Dendritic cell treated with granulocyte-macrophage colony-stimulating factor and Interleukin-4, amounts not matched to agents 40 ng/mL and 50 ng/mL, for 4 days (primary cell): ENCODE results near the gene MLLT1.

Experiments
- H3K27ac Mint-ChIP-seq: one replicate; pipeline ENCODE4 v1.8.0; 2022; ENCODE audit warnings: mild to moderate bottlenecking, mixed read lengths
- H3K27me3 Mint-ChIP-seq: one replicate; pipeline ENCODE4 v1.8.0; 2022; ENCODE audit warnings: mild to moderate bottlenecking, mixed read lengths
- H3K36me3 Mint-ChIP-seq: one replicate; pipeline ENCODE4 v1.8.0; 2022; ENCODE audit warnings: low read depth, mixed read lengths
- H3K4me1 Mint-ChIP-seq: one replicate; pipeline ENCODE4 v1.8.0; 2022; ENCODE audit warnings: low read depth, mixed read lengths
- H3K4me3 Mint-ChIP-seq: one replicate; pipeline ENCODE4 v1.8.0; 2022; ENCODE audit warnings: mild to moderate bottlenecking, moderate library complexity, mixed read lengths
- H3K9me3 Mint-ChIP-seq: one replicate; pipeline ENCODE4 v1.8.0; 2022; ENCODE audit warnings: mixed read lengths
- intact Hi-C: fragments of 100-400 bp; cut with micrococcal nuclease; formaldehyde crosslinking; loops from one replicate; pipeline ENCODE4 v1.15.0; 2022

Gene MLLT1

DNA sequence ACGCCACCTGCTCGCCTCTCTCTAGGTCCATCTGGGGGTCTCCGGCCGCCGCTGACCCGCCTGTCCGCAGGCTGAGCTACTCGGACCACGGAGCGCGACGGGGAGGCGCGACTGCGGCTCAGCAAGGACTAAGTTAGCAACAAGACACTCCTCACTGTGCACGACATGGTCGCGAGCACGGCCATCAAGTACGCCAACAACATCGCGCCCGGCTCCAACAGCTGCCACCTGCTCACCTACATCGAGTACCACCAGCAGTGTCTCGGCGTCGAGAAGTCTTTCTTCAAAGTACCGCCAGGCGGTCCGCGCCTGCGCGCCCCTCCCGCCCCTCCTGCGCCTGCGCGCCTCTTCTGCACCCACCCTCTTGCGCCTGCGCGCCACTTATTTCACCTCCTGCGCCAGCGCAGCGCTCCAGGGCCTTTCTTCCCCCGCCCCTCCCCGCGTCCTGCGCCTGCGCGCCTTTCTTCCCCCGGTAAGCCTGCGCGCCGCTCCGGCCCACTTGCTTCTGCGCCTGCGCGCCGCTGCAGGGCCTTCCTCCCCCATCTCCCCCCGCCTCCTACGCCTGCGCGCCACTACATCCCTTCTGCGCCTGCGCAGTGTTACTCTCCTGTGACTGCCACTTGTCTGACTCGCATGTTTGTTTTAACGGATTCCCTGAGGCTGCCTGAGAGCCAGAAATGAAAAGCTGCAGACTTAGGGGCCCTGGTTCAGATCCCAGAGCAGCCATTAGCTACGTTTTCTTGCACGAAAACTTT lies 80.4 kb downstream of the MLLT1 start:
- H3K4me1 Mint-ChIP-seq = peaks cover 16% of the 10 kb centered on the region
- peaks cover 12% of the 10 kb centered on the region for H3K36me3 Mint-ChIP-seq
- peaks cover 3% of the 10 kb centered on the region for H3K27me3 Mint-ChIP-seq
- intact Hi-C loops = no loop called here
- peak overlapping the region; percentile 89 for H3K27ac Mint-ChIP-seq
- peak overlapping the region; percentile 98 for H3K4me3 Mint-ChIP-seq
- no peaks in the 10 kb centered on the region for H3K9me3 Mint-ChIP-seq

DNA sequence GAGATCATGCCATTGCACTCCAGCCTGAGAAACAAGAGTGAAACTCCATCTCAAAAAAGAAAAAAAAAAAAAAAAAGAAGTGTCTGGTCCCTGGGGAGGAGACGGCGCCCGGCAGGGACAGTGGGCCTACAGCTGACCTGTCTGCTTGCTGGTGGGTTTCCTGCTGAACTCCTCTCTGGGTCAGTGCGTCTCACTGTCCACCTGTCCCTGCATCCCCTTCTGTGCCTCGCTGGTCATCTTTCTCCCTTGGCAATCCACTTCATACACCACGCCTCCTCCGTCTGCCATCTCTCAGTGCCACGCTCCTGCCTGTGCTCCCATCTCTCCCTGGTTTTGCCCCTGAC lies 80.9 kb downstream of the MLLT1 start:
- H3K4me1 Mint-ChIP-seq = peaks cover 16% of the 10 kb centered on the region
- peak overlapping the region; percentile 89 for H3K27ac Mint-ChIP-seq
- H3K4me3 Mint-ChIP-seq = peak overlapping the region; percentile 98
- H3K27me3 Mint-ChIP-seq = peaks cover 2% of the 10 kb centered on the region
- intact Hi-C loops = no loop called here
- H3K36me3 Mint-ChIP-seq = peaks cover 12% of the 10 kb centered on the region
- H3K9me3 Mint-ChIP-seq = no peaks in the 10 kb centered on the region

DNA sequence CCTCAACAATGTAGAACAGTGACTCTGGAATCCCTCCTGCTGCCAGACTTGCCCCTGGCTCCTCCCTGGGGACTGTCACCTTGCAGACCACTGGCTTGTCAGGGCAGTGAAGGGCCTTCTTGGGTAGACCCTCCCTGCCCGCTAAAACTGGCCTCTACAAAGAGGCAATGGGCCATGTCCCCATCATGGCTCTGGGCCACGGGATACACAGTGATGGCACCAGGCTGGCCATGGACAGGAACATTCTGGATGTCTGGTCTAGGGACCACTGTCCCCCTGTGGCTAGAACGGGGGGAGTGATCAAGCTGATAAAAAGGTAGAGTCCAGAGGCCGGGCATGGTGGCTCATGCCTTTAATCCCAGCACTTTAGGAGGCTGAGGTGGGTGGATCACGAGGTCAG lies 83.4 kb downstream of the MLLT1 start:
- Mint-ChIP-seq H3K4me3 (no peak overlapping the region), H3K9me3 (peaks cover 3% of the 10 kb centered on the region), H3K36me3 (peaks cover 14% of the 10 kb centered on the region), H3K27ac (no peak overlapping the region), H3K4me1 (peaks cover 16% of the 10 kb centered on the region), H3K27me3 (no peaks in the 10 kb centered on the region)
- intact Hi-C loops = no loop called here

DNA sequence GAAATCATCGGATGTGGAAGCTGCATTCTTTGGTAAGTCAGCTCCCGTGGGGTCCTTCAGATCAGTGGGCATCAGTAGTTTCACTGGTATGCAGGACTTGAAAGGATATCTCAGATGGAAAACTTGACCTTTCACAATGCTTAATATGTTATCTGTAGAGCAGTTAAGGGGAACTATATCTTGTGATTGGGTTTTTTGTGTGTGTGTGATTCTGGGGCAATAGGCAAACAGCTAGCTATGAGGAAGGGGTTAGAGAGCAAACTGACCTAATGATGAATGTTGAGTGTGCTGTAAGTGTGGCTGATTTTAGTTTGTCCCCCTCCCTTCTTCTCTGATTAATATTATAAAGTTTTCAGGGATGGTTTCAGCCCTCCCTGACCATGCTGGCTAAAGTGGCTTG lies 91.0 kb downstream of the MLLT1 start:
- peaks cover 36% of the 10 kb centered on the region for H3K9me3 Mint-ChIP-seq
- H3K4me1 Mint-ChIP-seq = no peaks in the 10 kb centered on the region
- H3K4me3 Mint-ChIP-seq = no peak overlapping the region
- H3K27me3 Mint-ChIP-seq = peaks cover 8% of the 10 kb centered on the region
- H3K27ac Mint-ChIP-seq = no peak overlapping the region
- peaks cover 6% of the 10 kb centered on the region for H3K36me3 Mint-ChIP-seq
- intact Hi-C loops = no loop called here

DNA sequence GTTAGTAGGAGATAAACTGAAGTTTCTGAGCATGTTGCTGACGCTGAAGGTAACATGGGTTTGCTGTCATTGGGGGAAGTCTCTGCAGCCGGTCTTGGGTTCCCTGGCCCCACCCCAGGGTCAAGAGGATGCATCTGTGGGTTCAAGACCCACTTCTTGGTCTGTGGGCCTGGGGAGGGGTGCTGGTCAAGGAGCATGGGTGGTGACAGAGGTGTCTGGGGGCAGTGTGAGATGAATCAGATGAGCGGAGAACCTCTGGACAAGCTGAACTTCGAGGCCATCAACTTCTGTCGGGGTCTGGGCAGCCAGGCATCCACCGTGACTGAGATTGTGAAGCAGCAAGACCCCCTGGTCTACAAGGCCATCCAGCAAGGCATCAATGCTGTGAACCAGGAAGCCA lies 92.4 kb downstream of the MLLT1 start:
- no peaks in the 10 kb centered on the region for H3K4me1 Mint-ChIP-seq
- peaks cover 16% of the 10 kb centered on the region for H3K27me3 Mint-ChIP-seq
- H3K4me3 Mint-ChIP-seq = no peak overlapping the region
- peaks cover 6% of the 10 kb centered on the region for H3K36me3 Mint-ChIP-seq
- intact Hi-C loops = no loop called here
- H3K27ac Mint-ChIP-seq = no peak overlapping the region
- H3K9me3 Mint-ChIP-seq = peaks cover 36% of the 10 kb centered on the region

DNA sequence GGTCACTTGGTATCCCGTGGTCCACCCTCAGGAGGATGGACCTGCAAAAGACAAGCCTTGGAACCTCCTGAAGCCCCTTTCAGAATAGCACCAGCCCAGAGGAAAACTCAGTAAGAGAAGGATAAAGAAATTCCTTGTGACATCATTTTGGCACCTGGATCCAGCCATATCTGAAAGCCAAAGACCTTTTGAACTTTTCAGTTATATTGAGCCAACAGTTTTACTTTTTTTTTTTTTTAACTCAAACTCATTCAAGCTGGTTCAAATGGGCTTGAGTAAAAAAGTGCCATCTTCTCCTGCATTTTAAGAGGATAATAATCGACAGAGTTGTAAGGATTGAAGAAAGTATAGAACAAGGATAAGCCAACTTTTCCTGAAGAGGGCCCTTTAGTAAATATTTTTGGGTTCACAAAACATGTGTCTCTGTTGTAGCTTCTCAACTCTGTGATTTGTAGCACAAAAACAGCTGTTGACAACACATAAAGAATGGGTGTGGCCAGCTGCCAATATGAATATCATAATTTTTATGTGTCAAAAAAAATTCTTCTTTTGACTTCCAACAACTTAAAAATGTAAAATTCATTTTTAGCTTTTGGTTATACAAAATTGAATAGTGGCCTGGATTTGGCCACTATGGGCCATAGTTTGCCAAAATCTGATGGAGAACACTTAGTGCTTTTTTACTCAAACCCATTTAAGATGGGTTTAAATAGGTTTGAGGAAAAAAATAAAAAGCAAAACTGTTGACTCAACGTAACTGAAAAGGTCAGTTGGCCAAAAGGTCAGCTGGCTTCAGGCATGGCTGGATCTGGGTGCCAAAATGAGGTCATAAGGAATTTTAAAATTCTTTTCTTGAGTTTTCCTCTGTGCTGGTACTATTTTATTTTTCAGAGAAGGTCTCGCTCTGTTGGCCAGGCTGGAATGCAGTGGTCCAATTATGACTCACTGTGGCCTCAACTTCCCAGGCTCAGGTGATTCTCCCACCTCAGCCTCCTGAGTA lies 93.6 kb downstream of the MLLT1 start:
- Mint-ChIP-seq H3K4me3 (no peak overlapping the region), H3K36me3 (peaks cover 2% of the 10 kb centered on the region), H3K27me3 (peaks cover 16% of the 10 kb centered on the region), H3K27ac (no peak overlapping the region), H3K4me1 (peaks cover 6% of the 10 kb centered on the region), H3K9me3 (peaks cover 31% of the 10 kb centered on the region)
- intact Hi-C loops = no loop called here

DNA sequence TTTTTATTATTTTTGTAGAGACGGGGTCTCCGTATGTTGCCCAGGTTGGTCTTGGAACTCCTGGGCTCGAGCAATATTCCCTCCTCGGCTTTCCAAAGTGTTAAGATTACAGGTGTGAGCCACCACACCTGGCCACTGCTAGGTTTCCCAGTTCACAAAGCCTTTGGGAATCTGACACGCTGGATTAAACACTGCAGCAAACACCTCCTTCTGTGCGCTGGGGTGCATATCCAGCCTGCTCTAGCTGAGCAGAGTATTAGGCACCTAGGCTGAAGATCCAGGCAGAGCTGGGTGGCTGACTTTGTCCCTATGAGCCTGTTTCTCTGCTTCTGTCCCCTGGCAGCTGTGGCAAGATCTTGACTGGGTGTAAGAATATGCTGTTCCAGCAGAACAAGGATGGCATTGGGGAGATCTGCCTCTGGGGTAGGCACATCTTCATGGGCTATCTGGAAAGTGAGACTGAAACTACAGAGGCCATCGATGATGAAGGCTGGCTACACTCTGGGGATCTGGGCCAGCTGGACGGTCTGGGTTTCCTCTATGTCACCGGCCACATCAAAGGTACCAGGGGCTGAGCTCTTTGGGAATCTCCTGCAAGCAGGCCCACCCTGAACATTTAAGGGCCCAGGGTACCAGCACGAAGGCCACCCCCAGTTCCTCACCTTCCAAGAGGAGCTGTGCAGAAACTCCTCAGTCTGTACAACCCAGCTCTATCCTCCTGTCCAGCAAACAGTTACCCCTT lies 94.5 kb downstream of the MLLT1 start:
- peaks cover 17% of the 10 kb centered on the region for H3K27me3 Mint-ChIP-seq
- H3K4me1 Mint-ChIP-seq = peaks cover 6% of the 10 kb centered on the region
- intact Hi-C loops = no loop called here
- peaks cover 23% of the 10 kb centered on the region for H3K9me3 Mint-ChIP-seq
- H3K36me3 Mint-ChIP-seq = no peaks in the 10 kb centered on the region
- no peak overlapping the region for H3K27ac Mint-ChIP-seq
- no peak overlapping the region for H3K4me3 Mint-ChIP-seq

DNA sequence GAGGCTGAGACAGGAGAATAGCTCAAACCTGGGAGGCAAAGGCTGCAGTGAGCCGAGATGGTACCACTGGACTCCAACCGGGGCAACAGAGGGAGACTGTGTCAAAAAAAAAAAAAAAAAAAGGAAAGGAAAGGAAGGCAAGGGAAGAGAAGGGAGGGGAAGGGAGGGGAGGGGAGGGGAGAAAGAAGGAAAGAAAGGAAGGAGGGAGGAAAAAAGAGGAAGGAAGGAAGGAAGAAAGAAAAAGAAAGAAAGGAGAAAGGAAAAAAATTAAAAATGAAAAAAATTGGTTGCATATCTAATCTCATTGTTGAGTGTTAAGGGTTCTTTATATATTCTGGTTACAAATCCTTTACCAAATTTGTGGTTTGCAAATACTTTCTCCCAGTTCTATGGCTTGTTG lies 98.7 kb downstream of the MLLT1 start:
- H3K4me1 Mint-ChIP-seq = peaks cover 24% of the 10 kb centered on the region
- H3K27me3 Mint-ChIP-seq = peaks cover 17% of the 10 kb centered on the region
- no peak overlapping the region for H3K4me3 Mint-ChIP-seq
- intact Hi-C loops = no loop called here
- H3K36me3 Mint-ChIP-seq = no peaks in the 10 kb centered on the region
- no peaks in the 10 kb centered on the region for H3K9me3 Mint-ChIP-seq
- no peak overlapping the region for H3K27ac Mint-ChIP-seq

DNA sequence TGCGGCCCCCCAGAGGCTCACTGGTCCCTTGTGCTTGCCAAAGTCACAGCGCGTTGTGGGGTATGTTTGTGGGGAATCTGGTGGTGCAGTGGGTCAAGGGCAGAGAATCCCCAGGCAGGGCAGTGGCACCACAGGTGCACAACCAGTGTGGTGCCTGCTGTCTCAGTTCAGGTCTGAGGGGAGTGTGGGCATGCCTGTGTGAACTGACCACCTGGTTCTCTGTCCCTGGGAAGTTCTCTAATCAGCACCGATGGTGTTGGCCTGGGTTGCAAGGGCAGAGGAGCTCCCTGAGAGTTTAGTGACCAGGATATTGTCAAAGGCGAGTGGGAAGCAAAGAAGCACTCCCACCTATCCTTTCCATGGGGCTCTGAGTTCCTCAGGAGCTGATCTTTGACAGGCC lies 106.6 kb downstream of the MLLT1 start:
- H3K4me3 Mint-ChIP-seq = no peak overlapping the region
- H3K27ac Mint-ChIP-seq = no peak overlapping the region
- H3K4me1 Mint-ChIP-seq = peaks cover 31% of the 10 kb centered on the region
- no peaks in the 10 kb centered on the region for H3K36me3 Mint-ChIP-seq
- H3K9me3 Mint-ChIP-seq = peaks cover 6% of the 10 kb centered on the region
- peaks cover 18% of the 10 kb centered on the region for H3K27me3 Mint-ChIP-seq
- intact Hi-C loops = no loop called here

DNA sequence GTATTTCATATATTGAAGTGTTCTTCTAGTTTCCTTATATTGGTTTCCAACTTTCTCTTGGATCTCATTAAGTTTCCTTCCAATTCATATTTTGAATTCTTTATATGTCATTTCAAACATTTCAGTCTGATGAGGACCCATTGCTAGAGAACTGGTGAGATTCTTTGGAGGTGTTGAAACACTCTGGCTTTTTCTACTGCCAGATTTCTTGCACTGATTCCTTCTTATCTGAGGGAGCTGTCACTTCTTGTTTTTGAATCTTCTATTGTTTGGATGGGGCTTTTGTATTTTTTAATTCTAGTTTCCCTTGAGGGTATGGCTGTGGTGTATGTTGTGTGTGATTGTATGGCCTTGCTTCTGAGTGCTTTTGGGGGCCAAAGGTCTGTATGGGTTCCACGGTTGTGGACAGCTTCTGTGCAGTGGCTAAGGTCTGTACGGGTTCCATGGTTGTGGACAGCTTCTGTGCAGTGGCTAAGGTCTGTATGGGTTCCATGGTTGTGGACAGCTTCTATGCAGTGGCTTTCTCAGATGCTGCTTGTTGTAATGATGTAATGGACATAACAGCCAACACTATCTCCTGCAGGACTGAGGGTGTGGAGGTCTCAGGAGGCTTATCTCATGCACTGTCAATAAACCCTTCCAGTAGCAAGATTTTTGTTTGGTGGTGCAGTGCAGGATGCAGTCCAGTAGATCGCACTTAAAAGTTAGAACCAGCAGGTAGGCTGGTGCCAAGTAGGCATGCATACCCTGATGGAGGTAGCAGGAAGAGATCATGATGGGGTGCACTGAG lies 107.5 kb downstream of the MLLT1 start:
- Mint-ChIP-seq H3K4me3 (no peak overlapping the region), H3K27me3 (peaks cover 18% of the 10 kb centered on the region), H3K36me3 (no peaks in the 10 kb centered on the region), H3K9me3 (peaks cover 6% of the 10 kb centered on the region), H3K27ac (no peak overlapping the region), H3K4me1 (peaks cover 28% of the 10 kb centered on the region)
- intact Hi-C loops = no loop called here

DNA sequence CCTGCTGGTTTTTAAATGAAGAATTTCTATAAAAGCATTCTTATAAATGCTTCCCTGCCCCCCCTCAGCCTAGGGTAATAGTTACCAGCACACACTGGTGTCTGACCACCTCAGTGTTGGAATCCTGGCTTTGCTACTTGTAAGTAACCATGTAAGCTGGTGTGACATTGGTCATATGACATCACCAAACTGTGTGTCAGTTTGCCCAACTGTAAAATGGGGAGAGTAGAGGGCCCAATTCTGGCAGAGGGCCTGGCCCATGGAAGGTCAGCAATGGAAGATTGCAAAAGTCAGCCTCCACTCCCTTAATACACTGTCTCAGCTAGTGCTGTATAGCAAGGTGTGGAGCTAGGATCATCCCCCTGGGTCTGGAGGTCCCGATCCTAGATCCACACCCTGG lies 112.7 kb downstream of the MLLT1 start:
- H3K9me3 Mint-ChIP-seq = peaks cover 6% of the 10 kb centered on the region
- H3K27ac Mint-ChIP-seq = no peak overlapping the region
- H3K4me1 Mint-ChIP-seq = peaks cover 16% of the 10 kb centered on the region
- intact Hi-C loops = loop anchor here (2.0 to 5.0 kb wide), 2 partner anchors 132 to 185 kb away; no protein-coding TSS in a partner anchor
- no peaks in the 10 kb centered on the region for H3K36me3 Mint-ChIP-seq
- peaks cover 6% of the 10 kb centered on the region for H3K27me3 Mint-ChIP-seq
- no peak overlapping the region for H3K4me3 Mint-ChIP-seq

DNA sequence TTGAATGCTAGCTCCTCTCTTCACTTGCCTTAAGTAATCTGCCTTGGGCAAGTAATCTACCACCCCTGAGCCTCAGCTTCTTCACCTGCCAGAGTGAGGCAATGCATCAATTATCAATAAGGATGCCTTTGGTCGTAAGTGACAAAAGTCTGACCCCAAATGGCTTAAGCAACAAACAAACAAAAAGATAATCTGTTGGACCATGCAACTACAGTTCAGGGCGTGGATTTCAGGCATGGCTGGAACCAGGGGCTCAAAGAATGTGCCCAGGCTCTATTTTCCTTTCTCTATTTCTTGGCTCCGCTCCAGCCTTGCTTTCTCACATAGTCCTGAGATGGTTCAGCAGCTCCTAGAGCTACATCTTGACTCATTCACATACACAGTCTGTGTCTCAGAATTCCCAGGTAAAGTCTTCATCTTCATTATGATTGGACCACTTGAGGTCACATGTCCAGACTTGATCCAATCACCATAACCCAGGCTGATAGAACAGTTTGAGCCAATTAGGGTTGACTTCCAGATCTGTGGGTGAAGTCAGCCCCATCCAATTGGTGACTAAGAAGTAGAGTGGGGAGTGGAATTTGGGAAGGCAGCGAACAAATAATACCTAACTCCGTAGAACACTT lies 114.8 kb downstream of the MLLT1 start:
- Mint-ChIP-seq H3K27ac (no peak overlapping the region), H3K36me3 (no peaks in the 10 kb centered on the region), H3K4me3 (no peak overlapping the region), H3K4me1 (peaks cover 24% of the 10 kb centered on the region), H3K9me3 (peaks cover 6% of the 10 kb centered on the region), H3K27me3 (peaks cover 2% of the 10 kb centered on the region)
- intact Hi-C loops = loop anchor here (5.0 kb wide), 1 partner anchor 187 kb away; no protein-coding TSS in a partner anchor
